NCI-H1694 (cell line): ENCODE results near the gene CCDC93.

Experiments used
- DNase-seq: peaks from one replicate; lab custom pipeline; 2025; lab: John Stamatoyannopoulos, UW

CCDC93 gene

GRCh38 chr2:117985092-117985491 is 28.8 kb downstream of the CCDC93 start:
- no peak for DNase-seq

DNA sequence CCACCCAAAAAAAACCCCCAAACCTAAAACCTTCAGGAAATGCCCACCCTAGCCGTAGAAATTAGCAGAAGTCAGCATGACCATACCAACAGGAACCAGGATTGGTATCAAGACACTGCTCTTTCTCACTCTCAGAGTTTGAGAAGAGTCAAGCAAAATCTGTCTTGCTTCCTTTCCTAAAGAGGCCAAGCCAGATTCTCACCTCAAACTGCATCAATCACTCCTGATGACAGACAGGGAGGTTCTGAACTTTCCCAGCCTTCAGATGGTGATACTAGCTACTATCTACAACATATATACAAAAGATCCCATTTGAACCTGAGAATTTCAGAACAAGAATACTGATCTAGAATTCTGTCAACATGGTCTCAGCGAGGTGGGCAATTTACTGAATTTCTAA is 29.7 kb downstream of the CCDC93 start:
- no peak for DNase-seq

- no peak for DNase-seq
Observed at GRCh38 chr2:117983040-117983439, 30.8 kb downstream of the CCDC93 start.

DNA sequence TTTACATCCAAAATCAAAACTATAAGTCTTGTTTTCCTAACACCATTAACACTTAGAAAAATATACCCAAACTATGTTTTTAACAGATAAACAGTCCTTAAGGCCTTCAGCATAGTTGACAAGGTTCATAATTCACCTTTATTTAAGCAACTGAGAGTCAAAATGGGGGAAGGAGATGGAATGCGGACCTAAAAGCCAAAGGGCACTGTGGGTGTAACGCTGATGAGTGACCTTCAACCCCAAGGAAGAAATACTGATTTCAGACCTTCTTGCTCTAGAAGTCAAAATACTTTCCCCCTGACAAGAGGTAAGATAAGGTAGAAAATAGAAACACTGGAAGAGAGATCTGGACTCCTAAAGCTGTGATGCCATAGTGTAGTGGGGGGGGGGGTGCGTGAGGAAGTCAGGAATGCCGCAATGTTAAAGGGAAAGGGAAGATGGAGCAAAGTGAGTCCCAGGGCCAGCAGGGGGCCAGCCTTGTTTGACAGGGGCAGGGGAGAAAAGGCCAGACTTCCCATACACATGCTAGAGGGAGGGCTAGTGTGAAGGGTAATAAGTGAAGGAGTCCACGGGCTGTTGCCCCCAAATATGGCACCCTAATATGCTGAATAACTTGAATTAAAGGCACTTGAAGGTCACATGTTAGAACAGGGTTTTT is 31.4 kb downstream of the CCDC93 start:
- DNase-seq, result no peak

GRCh38 chr2:117981810-117982209 is 32.1 kb downstream of the CCDC93 start:
- DNase-seq, result no peak

DNA sequence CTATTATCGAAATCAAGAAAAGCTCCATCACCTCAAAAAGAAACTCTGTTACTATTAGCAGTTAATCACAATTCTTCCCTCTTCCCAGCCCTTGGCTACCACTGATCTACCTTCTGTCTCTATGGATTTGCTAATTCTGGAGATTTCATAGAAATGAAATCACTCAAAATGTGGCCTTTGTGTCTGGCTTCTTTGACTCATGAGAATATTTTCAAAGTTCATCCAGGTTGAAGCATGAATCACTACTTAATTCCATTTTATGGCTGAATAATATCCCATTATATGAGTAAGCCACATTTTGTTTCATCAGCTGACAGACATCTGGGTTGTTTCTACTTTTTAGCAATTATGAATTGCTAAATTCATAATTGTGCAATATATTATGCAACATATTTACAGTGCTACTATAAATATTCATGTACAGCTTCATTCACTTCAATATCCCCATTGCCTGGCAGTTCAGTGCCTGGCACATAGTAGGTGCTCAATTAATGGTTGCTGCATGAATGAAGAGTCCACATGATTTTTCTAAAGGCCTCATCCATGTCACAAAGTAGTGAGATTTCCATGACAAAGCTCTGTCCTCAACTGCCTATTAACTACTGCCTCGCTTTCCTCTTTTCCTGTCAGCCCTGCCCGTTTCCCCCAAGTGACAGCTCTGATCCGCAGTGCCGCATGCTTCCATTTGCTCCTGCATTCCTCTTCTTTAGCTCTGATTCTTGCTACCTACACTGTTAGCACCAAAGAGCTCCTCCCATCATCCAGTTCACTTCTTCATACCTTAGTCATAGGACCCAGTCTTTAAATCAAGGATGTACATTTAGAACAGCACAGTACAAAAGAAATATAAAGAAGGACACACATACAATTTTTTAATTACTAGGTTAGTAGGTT is 32.8 kb downstream of the CCDC93 start:
- no peak for DNase-seq

DNA sequence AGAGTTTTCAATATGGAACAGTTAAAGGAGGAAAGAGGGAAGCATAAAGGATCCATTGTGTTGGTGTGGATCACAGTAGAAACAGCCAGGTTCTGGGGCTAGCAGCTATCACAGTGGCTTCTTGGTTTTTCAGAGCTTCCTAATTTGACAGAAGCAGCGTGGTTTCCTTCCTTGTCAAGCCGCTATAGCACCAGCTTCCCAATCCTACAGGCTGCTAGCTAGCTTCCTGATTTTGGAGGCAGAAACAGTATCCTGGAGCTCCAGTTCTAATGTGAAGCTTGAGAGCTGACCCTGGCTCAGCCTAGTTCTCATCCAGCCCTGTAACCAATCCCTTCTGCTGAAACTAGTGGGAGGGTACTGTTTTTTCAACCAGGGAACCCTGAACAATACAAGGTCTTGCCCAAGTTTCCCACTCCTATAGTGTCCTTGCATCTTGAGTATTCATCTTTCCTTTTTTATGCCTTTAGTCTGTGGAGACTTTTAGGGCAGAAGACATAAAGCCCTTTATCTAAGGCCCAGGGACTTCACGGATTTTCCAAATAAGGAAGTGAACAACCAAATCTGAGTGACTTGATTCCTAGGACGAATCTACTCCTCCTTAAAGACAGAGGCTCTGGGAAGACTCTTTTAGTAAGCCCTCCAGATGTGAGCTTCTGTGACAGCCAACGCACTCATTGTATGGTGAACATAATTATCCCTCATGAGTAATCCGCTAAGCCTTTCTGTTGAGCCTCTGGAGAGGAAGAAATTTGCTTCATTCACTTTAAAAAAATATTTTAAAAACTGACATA is 33.8 kb downstream of the CCDC93 start:
- no peak for DNase-seq

GRCh38 chr2:117977696-117978095 is 36.2 kb downstream of the CCDC93 start:
- DNase-seq, result no peak

DNA sequence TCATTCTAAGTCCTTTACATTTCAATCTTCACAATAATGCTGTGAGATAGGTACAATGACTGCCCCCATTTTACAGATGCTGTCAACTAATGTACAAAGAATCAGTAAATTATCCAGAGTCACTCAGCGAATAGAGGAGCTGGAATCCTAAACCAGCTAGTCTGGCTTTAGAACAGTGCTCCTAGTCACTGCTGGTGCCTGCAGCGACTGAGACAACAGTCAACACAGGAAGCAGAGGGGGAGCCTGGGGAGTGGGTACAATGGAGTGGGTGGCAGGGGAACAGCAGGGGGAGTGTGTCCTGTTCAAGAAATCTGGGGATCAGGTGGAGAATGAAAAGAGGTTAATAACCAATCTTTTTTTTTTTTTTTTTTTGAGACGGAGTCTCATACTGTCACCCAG is 37.3 kb downstream of the CCDC93 start:
- DNase-seq, result no peak

DNA sequence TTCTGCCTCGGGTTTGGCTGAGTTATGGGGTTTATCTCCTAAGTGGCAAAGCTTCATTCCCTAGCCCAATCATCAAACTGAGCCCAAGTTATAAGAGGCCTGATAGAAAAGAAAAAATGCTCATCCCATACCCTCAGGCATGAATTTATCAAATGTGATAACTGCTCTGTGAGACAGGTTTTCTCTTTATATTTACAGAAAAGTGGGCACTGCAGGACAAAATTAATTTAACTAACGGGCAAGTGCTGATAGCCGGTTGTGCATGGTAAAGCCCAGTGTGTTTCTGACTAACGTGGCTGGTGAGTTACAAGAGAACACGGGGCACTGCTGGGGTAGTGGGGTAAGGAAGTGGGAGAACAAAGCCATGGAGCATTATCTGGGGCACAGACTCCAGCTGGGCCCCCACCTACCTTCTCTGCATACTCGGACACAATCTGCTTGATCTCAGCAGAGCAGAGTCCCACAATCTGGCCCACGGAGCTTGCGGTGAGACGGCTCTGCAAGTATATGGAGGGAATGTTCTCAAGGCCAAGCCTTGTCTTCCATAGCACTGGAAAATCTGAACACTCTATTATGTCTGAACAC is 40.3 kb downstream of the CCDC93 start:
- no peak for DNase-seq

DNA sequence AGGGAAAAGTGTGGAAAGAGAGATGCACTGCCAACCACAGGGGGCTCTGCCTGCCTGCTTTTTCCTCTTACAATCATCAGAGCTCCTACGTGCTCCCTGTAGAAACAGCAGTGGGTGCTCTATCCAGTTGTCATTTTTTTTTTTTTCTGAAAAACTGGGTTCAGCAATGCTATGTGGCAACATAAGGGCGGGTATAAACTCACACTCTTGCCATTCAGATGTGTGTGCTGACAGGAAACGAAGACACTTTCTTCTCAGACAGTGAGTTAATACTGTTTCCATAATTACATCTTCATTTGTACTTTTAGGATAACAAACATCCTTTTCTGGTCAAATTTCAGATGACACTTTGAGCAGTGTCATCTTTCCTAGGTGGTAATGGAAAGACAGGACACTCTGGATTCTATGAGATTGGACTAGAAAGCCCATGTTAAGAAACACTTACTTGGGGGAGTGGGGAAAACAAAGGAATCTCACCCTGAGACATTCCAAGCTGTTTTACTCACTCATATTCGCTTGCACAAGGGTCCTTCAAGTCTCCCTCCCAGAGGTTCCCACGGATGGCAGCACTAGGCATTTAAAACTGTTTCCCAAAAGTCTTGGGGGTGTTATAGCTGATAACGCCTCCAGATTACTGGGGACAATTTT is 41.3 kb downstream of the CCDC93 start:
- no peak for DNase-seq

- DNase-seq, result no peak
Observed at GRCh38 chr2:117968722-117969121, 45.1 kb downstream of the CCDC93 start.

DNA sequence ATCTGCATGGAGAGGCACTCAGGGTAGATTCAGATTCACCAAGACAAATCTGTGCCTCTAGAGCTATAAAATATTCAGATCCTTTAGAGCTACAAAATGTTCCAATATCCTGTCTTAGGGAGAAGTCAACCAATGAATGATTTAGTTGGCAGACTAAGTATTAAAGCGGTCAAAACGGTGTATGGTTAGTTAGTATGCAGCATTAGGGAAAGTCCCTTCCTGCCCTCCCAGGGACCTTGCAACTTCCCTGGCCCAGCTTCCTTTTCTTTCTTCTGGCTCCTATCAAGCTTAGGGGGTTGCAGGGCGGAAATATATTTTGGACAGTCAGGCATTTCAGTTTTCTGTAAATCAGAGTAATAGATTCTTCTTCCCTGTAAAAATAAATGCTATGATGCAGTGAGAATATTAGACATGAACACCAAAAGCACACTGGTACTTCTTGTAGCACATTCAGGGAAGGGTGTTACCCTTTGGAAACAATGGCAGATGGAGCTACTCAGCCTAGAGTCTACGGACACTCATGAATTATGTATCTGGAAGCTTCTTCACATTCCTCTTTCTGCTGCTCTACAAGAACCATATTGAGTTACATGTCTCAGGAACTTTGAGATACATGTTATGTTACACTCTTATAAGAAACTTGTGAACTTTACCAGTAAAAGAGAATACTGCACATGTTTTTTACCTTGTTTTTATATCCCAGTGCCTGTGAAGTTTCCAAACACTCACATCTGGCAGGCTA is 45.7 kb downstream of the CCDC93 start:
- no peak for DNase-seq

- no peak for DNase-seq
Observed at GRCh38 chr2:117963446-117963845, 50.4 kb downstream of the CCDC93 start.

DNA sequence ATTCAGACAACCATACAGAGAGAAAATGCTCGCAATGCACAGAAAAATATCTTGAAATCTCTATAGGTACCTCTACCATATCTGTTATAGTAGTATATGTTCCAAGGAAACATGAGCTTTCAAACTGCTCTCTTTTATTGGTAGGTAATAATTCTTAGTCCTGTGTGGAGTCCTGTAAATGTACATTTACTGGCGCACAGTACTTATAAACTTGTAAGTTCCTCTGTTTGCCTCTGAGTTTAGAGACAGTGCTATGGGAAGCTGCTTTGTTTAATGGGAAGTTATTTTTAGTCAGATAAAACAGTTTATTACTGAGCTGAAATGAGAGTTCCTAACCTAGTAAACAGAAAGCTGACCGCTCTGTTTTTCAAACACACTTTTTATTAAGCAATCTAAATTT is 52.7 kb downstream of the CCDC93 start:
- DNase-seq, result no peak

- DNase-seq, result no peak
Observed at GRCh38 chr2:117960231-117960630, 53.6 kb downstream of the CCDC93 start.

GRCh38 chr2:117958186-117958585 is 55.7 kb downstream of the CCDC93 start:
- DNase-seq, result no peak

- DNase-seq, result no peak
Observed at GRCh38 chr2:117957616-117958015, 56.3 kb downstream of the CCDC93 start.

DNA sequence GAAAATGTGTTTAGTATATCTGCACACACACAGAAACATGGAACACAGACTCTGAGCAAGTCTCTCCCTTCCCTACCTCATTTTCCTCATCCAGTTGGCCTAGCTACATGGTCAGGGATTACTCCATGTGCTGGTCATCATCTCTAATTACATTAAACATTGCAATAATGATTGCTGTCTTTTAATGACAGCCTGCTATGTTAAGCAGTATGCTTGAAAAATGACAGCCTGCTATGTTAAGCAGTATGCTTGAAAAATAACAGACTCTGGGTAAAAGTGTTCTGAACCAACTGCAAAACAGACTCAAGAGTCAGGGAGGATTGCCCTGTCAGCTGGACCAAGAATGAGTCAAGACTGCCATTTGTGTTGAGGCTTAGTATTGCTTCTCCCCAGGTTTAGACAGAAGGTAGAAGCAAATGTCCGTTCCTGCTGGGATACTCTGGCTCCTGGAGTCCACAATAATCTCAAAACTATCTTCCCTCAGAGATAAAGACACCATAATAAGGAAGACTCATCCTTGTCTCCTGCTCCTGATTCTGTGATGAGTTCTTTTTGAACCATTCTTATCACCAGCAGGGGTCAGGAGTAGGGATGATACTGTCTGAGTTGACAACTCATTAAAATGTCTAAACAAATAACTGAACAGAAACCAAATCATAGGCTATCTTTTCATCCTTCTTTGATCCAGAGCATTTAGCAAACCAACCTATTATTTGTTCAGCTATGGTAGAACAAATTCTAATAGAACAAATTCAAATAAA is 57.7 kb downstream of the CCDC93 start:
- no peak for DNase-seq

GRCh38 chr2:117953231-117953630 is 60.6 kb downstream of the CCDC93 start:
- DNase-seq, result no peak
